DOHH2 (cell line): ENCODE measurements around the gene TMEM31.

Experiments used
- H3F3A ChIP-seq: fragments of 200-600 bp; sonication (generic), shearing (Covaris generic); 2 replicates; pipeline ENCODE4 v1.6.0; 2016; ENCODE audit warnings: antibody characterized with exemption, mild to moderate bottlenecking; ENCODE audit not compliant: control insufficient read depth, insufficient read depth
- H3K27ac ChIP-seq: fragments of 200-600 bp; sonication (generic); 2 replicates; pipeline ENCODE4 v1.5.1; 2014; ENCODE audit warnings: low read depth, mild to moderate bottlenecking, low read length, moderate library complexity
- H3K27me3 ChIP-seq: fragments of 200-600 bp; sonication (generic); 2 replicates; pipeline ENCODE4 v1.6.1; 2014; ENCODE audit warnings: mild to moderate bottlenecking, low read length, mixed read lengths; ENCODE audit not compliant: control insufficient read depth
- H3K36me3 ChIP-seq: fragments of 200-600 bp; sonication (generic); 2 replicates; pipeline ENCODE4 v1.6.1; 2014; ENCODE audit warnings: mild to moderate bottlenecking, low read length, moderate library complexity, mixed read lengths; ENCODE audit not compliant: control insufficient read depth
- H3K4me1 ChIP-seq: fragments of 200-600 bp; sonication (generic); 2 replicates; pipeline ENCODE4 v1.6.1; 2014; ENCODE audit warnings: mild to moderate bottlenecking, low read length, mixed read lengths; ENCODE audit not compliant: control insufficient read depth
- H3K4me2 ChIP-seq: fragments of 200-600 bp; sonication (generic); 2 replicates; pipeline ENCODE4 v1.6.0; 2014; ENCODE audit warnings: mild to moderate bottlenecking, low read length, moderate library complexity
- H3K4me3 ChIP-seq: fragments of 200-600 bp; sonication (generic); 2 replicates; pipeline ENCODE4 v1.5.1; 2014; ENCODE audit warnings: mild to moderate bottlenecking, low read length, mixed read lengths
- H3K79me2 ChIP-seq: fragments of 200-600 bp; sonication (generic); 2 replicates; pipeline ENCODE4 v1.6.1; 2014; ENCODE audit warnings: mild to moderate bottlenecking, low read length, mixed read lengths; ENCODE audit not compliant: control insufficient read depth
- H3K9me2 ChIP-seq: fragments of 200-600 bp; sonication (generic); replicated peaks from 2 replicates; pipeline ENCODE4 v1.6.1; 2014; ENCODE audit warnings: mild to moderate bottlenecking, low read length, mixed read lengths; ENCODE audit not compliant: control insufficient read depth
- H3K9me3 ChIP-seq: fragments of 200-600 bp; sonication (generic); 2 replicates; pipeline ENCODE4 v1.6.1; 2014; ENCODE audit warnings: antibody characterized with exemption, low read length, mixed read lengths; ENCODE audit not compliant: control insufficient read depth, insufficient read depth
- H4K20me1 ChIP-seq: fragments of 200-600 bp; sonication (generic); 2 replicates; pipeline ENCODE4 v1.6.0; 2014; ENCODE audit warnings: low read depth, mild to moderate bottlenecking, antibody characterized with exemption, low read length, moderate library complexity; ENCODE audit not compliant: control insufficient read depth, insufficient read depth
- EZH2phosphoT487 ChIP-seq: fragments of 200-600 bp; sonication (generic); IDR thresholded peaks from 2 replicates; pipeline ENCODE4 v1.6.1; 2017; ENCODE audit warnings: borderline replicate concordance, mild to moderate bottlenecking, antibody characterized with exemption, low read length, moderate library complexity, mixed read lengths
- TF ChIP-seq, protein P1 (sequence below): fragments of 200-600 bp; sonication (generic); IDR thresholded peaks from one replicate; pipeline ENCODE4 v1.5.1; 2014; ENCODE audit warnings: antibody characterized with exemption, mild to moderate bottlenecking, low read depth, low read length; ENCODE audit not compliant: poor library complexity, severe bottlenecking

Gene TMEM31

DNA sequence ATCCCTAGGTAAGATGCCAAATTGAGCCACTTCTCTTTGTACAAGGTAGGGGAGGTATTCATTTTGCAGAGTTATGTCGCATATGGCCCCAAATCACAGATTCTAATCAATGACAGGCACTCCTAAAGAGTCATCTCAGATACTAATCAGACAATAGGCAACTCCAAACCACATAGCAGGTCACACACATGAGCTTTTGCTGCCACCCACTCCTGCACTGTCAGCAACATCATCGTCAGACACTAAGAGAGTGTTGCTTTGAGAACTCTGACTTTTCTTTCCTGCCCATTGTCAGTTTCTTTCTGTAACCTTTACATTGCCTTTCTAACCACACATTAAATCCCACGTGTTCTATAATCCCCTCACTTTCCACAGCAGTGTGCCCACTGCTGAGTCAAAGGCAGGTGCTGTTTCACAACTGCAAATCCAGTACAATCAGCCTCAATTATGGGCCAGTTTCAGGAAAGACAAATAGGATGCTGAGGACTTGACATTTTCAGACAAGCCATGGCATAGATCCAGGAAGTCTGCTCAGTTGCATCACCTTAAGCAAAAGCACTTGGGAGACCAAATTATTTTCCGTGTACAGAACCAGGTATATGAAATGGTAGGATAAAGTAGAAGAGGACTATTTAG, 23.5 kb downstream of the TMEM31 start:
- H4K20me1 ChIP-seq, result no peaks in the 10 kb centered on the region
- H3K4me3 ChIP-seq, result no peak overlapping the region
- H3K4me2 ChIP-seq, result no peak overlapping the region
- no peaks in the 10 kb centered on the region for H3K9me3 ChIP-seq
- H3K36me3 ChIP-seq, result no peaks in the 10 kb centered on the region
- TF ChIP-seq EZH2phosphoT487, result no peak
- TF ChIP-seq, protein P1, sequence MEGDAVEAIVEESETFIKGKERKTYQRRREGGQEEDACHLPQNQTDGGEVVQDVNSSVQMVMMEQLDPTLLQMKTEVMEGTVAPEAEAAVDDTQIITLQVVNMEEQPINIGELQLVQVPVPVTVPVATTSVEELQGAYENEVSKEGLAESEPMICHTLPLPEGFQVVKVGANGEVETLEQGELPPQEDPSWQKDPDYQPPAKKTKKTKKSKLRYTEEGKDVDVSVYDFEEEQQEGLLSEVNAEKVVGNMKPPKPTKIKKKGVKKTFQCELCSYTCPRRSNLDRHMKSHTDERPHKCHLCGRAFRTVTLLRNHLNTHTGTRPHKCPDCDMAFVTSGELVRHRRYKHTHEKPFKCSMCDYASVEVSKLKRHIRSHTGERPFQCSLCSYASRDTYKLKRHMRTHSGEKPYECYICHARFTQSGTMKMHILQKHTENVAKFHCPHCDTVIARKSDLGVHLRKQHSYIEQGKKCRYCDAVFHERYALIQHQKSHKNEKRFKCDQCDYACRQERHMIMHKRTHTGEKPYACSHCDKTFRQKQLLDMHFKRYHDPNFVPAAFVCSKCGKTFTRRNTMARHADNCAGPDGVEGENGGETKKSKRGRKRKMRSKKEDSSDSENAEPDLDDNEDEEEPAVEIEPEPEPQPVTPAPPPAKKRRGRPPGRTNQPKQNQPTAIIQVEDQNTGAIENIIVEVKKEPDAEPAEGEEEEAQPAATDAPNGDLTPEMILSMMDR, result no peak
- no peaks in the 10 kb centered on the region for H3K9me2 ChIP-seq
- H3K27ac ChIP-seq, result no peak overlapping the region
- no peaks in the 10 kb centered on the region for H3K27me3 ChIP-seq
- H3K79me2 ChIP-seq, result no peaks in the 10 kb centered on the region
- no peaks in the 10 kb centered on the region for H3K4me1 ChIP-seq
- H3F3A ChIP-seq, result no peaks in the 10 kb centered on the region

DNA sequence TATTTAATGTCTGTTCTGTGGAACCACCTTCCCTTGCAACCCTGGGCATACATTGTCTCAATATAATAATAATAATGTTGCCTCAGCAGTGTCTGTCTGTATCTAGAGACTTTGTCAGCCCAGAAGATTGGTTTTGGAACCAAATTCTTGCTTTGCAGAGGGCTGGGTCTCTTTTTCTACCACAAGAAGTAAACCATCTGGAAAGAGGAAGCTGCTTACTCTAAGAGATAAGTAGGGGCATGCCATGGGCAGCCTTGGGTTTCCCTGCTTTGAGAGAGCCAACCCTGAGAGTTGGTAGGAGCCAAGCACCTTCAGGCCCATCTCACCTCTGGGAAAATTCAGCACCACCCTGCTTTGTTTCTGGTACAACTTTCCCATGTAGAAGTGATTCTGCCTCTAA, 27.0 kb downstream of the TMEM31 start:
- no peaks in the 10 kb centered on the region for H3K9me2 ChIP-seq
- H3K79me2 ChIP-seq, result no peaks in the 10 kb centered on the region
- no peak overlapping the region for H3K4me2 ChIP-seq
- no peaks in the 10 kb centered on the region for H3K4me1 ChIP-seq
- H4K20me1 ChIP-seq, result no peaks in the 10 kb centered on the region
- H3K27ac ChIP-seq, result no peak overlapping the region
- no peaks in the 10 kb centered on the region for H3K27me3 ChIP-seq
- no peaks in the 10 kb centered on the region for H3K9me3 ChIP-seq
- no peaks in the 10 kb centered on the region for H3F3A ChIP-seq
- H3K36me3 ChIP-seq, result no peaks in the 10 kb centered on the region
- TF ChIP-seq EZH2phosphoT487, result no peak
- TF ChIP-seq, protein P1, result no peak
- H3K4me3 ChIP-seq, result no peak overlapping the region

DNA sequence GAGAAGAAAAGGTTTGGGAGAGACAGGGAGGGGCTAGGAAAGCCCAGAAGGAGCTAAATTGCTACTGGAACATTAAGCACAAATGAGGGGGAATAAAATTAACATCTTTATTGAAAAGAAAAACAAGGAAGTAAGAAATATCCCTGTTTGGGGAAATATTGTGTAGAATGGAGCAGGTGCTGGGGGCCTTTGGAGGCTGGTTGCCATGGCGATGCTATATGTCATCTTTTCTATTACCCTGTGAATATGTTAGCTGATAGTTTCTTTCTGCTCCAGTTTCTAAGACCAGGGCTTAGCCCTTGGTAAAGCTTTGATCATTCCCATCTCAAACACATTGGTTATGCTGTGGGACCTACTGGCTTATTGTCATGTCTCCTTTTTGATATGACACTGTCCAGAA, 28.7 kb downstream of the TMEM31 start:
- TF ChIP-seq, protein P1, result no peak
- no peak for TF ChIP-seq EZH2phosphoT487
- Histone ChIP-seq H3K4me3 (no peak overlapping the region), H3K9me3 (no peaks in the 10 kb centered on the region), H3K4me1 (no peaks in the 10 kb centered on the region), H3K27ac (no peak overlapping the region), H3F3A (no peaks in the 10 kb centered on the region), H4K20me1 (no peaks in the 10 kb centered on the region), H3K27me3 (no peaks in the 10 kb centered on the region), H3K36me3 (no peaks in the 10 kb centered on the region), H3K4me2 (no peak overlapping the region), H3K79me2 (no peaks in the 10 kb centered on the region), H3K9me2 (no peaks in the 10 kb centered on the region)
